Activated naive CD8-positive, alpha-beta T cell treated with anti-CD3 and anti-CD28 coated beads for 36 hours (primary cell): Measurements from ENCODE around the gene FAM50B. TPM values are rescaled to one million over a fixed set of nuclear protein-coding genes. Genes with fewer than 3 reads are reported as not detected.
"Not testable (repeated sequence)": the region's sequence is repeated elsewhere in the genome, so short reads cannot be mapped to it uniquely, and the experiment has no call there.

Experiments
- DNase-seq: peaks from one replicate; pipeline ENCODE4 v3.0.0; 2021
- H3K27ac Mint-ChIP-seq: one replicate; pipeline ENCODE4 v1.8.0; 2022; ENCODE audit warnings: mild to moderate bottlenecking, moderate library complexity, mixed read lengths
- H3K27me3 Mint-ChIP-seq: one replicate; pipeline ENCODE4 v1.8.0; 2022; ENCODE audit warnings: mild to moderate bottlenecking, mixed read lengths
- H3K36me3 Mint-ChIP-seq: one replicate; pipeline ENCODE4 v1.8.0; 2021; ENCODE audit warnings: mild to moderate bottlenecking, mixed read lengths
- H3K4me1 Mint-ChIP-seq: one replicate; pipeline ENCODE4 v1.8.0; 2021; ENCODE audit warnings: mixed read lengths
- H3K4me3 Mint-ChIP-seq: one replicate; pipeline ENCODE4 v1.8.0; 2022; ENCODE audit warnings: mild to moderate bottlenecking, moderate library complexity, mixed read lengths
- H3K9me3 Mint-ChIP-seq: one replicate; pipeline ENCODE4 v1.8.0; 2022; ENCODE audit warnings: mixed read lengths
- total RNA-seq, 2 experiments: library from RNA; stranded (reverse); gene quantifications; one replicate each; pipeline ENCODE4 v1.2.3, GENCODE V29; 2021

The FAM50B gene
- total RNA-seq, 2 experiments from 2014 or later: 8.7 TPM

GRCh38 chr6:3851839-3852238, 2.7 kb downstream of the FAM50B start:
- Mint-ChIP-seq H3K36me3 (peaks cover 21% of the 10 kb centered on the region), H3K27ac (no peak overlapping the region), H3K4me1 (peaks cover 7% of the 10 kb centered on the region), H3K4me3 (no peak overlapping the region), H3K9me3 (no peaks in the 10 kb centered on the region), H3K27me3 (no peaks in the 10 kb centered on the region)
- DNase-seq: no peak

GRCh38 chr6:3852391-3852790, 3.2 kb downstream of the FAM50B start:
- DNase-seq: no peak
- Mint-ChIP-seq H3K4me1 (peaks cover 7% of the 10 kb centered on the region), H3K27me3 (no peaks in the 10 kb centered on the region), H3K27ac (no peak overlapping the region), H3K36me3 (peaks cover 21% of the 10 kb centered on the region), H3K4me3 (no peak overlapping the region), H3K9me3 (no peaks in the 10 kb centered on the region)

- Mint-ChIP-seq H3K27me3 (peaks cover 4% of the 10 kb centered on the region), H3K36me3 (peaks cover 8% of the 10 kb centered on the region), H3K4me3 (no peak overlapping the region), H3K4me1 (peaks cover 1% of the 10 kb centered on the region), H3K9me3 (peaks cover 5% of the 10 kb centered on the region), H3K27ac (no peak overlapping the region)
- DNase-seq: no peak
These were observed 6.7 kb downstream of the FAM50B start for GRCh38 chr6:3855866-3856265.

GRCh38 chr6:3856576-3856975, 7.4 kb downstream of the FAM50B start:
- Mint-ChIP-seq H3K36me3 (peaks cover 4% of the 10 kb centered on the region), H3K9me3 (peaks cover 8% of the 10 kb centered on the region), H3K4me1 (no peaks in the 10 kb centered on the region), H3K27ac (no peak overlapping the region), H3K27me3 (peaks cover 11% of the 10 kb centered on the region), H3K4me3 (no peak overlapping the region)
- no peak for DNase-seq

GRCh38 chr6:3857468-3858456, 8.6 kb downstream of the FAM50B start:
- Mint-ChIP-seq H3K4me1 (no peaks in the 10 kb centered on the region), H3K36me3 (no peaks in the 10 kb centered on the region), H3K27me3 (peaks cover 15% of the 10 kb centered on the region), H3K9me3 (peaks cover 8% of the 10 kb centered on the region), H3K27ac (no peak overlapping the region), H3K4me3 (no peak overlapping the region)
- no peak for DNase-seq

- DNase-seq: no peak
- no peak overlapping the region for H3K4me3 Mint-ChIP-seq
- peaks cover 8% of the 10 kb centered on the region for H3K9me3 Mint-ChIP-seq
- H3K27ac Mint-ChIP-seq: no peak overlapping the region
- no peaks in the 10 kb centered on the region for H3K4me1 Mint-ChIP-seq
- H3K27me3 Mint-ChIP-seq: peaks cover 15% of the 10 kb centered on the region
- no peaks in the 10 kb centered on the region for H3K36me3 Mint-ChIP-seq
These were observed 10.8 kb downstream of the FAM50B start for GRCh38 chr6:3859878-3860552.

- H3K27ac Mint-ChIP-seq: no peak overlapping the region
- DNase-seq: no peak
- H3K9me3 Mint-ChIP-seq: peaks cover 8% of the 10 kb centered on the region
- H3K4me1 Mint-ChIP-seq: no peaks in the 10 kb centered on the region
- no peak overlapping the region for H3K4me3 Mint-ChIP-seq
- H3K27me3 Mint-ChIP-seq: peaks cover 20% of the 10 kb centered on the region
- no peaks in the 10 kb centered on the region for H3K36me3 Mint-ChIP-seq
These were observed 12.3 kb downstream of the FAM50B start for GRCh38 chr6:3861424-3861823.

- H3K4me3 Mint-ChIP-seq: no peak overlapping the region
- no peaks in the 10 kb centered on the region for H3K4me1 Mint-ChIP-seq
- H3K9me3 Mint-ChIP-seq: peaks cover 8% of the 10 kb centered on the region
- no peak overlapping the region for H3K27ac Mint-ChIP-seq
- DNase-seq: no peak
- H3K36me3 Mint-ChIP-seq: no peaks in the 10 kb centered on the region
- peaks cover 20% of the 10 kb centered on the region for H3K27me3 Mint-ChIP-seq
These were observed 12.9 kb downstream of the FAM50B start for GRCh38 chr6:3862038-3862437.

- H3K4me3 Mint-ChIP-seq, H3K27ac Mint-ChIP-seq, DNase-seq, H3K9me3 Mint-ChIP-seq, H3K4me1 Mint-ChIP-seq, H3K36me3 Mint-ChIP-seq: not testable (repeated sequence)
- peaks cover 26% of the 10 kb centered on the region for H3K27me3 Mint-ChIP-seq
These were observed 14.1 kb downstream of the FAM50B start for GRCh38 chr6:3863322-3863721.

GRCh38 chr6:3865463-3865862, 16.3 kb downstream of the FAM50B start:
- no peaks in the 10 kb centered on the region for H3K36me3 Mint-ChIP-seq
- no peak overlapping the region for H3K27ac Mint-ChIP-seq
- H3K4me1 Mint-ChIP-seq: peaks cover 3% of the 10 kb centered on the region
- peaks cover 30% of the 10 kb centered on the region for H3K27me3 Mint-ChIP-seq
- H3K4me3 Mint-ChIP-seq: no peak overlapping the region
- DNase-seq: no peak
- H3K9me3 Mint-ChIP-seq: peaks cover 3% of the 10 kb centered on the region

- H3K9me3 Mint-ChIP-seq: no peaks in the 10 kb centered on the region
- no peaks in the 10 kb centered on the region for H3K36me3 Mint-ChIP-seq
- peaks cover 3% of the 10 kb centered on the region for H3K4me1 Mint-ChIP-seq
- DNase-seq: no peak
- no peak overlapping the region for H3K27ac Mint-ChIP-seq
- peaks cover 21% of the 10 kb centered on the region for H3K27me3 Mint-ChIP-seq
- H3K4me3 Mint-ChIP-seq: no peak overlapping the region
These were observed 18.7 kb downstream of the FAM50B start for GRCh38 chr6:3867641-3868502.

GRCh38 chr6:3868544-3868943, 19.4 kb downstream of the FAM50B start:
- H3K4me3 Mint-ChIP-seq: no peak overlapping the region
- H3K27ac Mint-ChIP-seq: no peak overlapping the region
- no peaks in the 10 kb centered on the region for H3K9me3 Mint-ChIP-seq
- H3K4me1 Mint-ChIP-seq: peaks cover 3% of the 10 kb centered on the region
- DNase-seq: no peak
- peaks cover 21% of the 10 kb centered on the region for H3K27me3 Mint-ChIP-seq
- no peaks in the 10 kb centered on the region for H3K36me3 Mint-ChIP-seq

- no peak overlapping the region for H3K4me3 Mint-ChIP-seq
- peaks cover 3% of the 10 kb centered on the region for H3K4me1 Mint-ChIP-seq
- no peak overlapping the region for H3K27ac Mint-ChIP-seq
- no peak for DNase-seq
- peaks cover 21% of the 10 kb centered on the region for H3K27me3 Mint-ChIP-seq
- no peaks in the 10 kb centered on the region for H3K9me3 Mint-ChIP-seq
- no peaks in the 10 kb centered on the region for H3K36me3 Mint-ChIP-seq
These were observed 20.1 kb downstream of the FAM50B start for GRCh38 chr6:3869284-3869631.

- DNase-seq: no peak
- no peaks in the 10 kb centered on the region for H3K36me3 Mint-ChIP-seq
- H3K4me3 Mint-ChIP-seq: no peak overlapping the region
These were observed 20.7 kb downstream of the FAM50B start for GRCh38 chr6:3869632-3870527.

More at GRCh38 chr6:3869632-3870527, 20.7 kb downstream of the FAM50B start:
- Mint-ChIP-seq H3K9me3 (no peaks in the 10 kb centered on the region), H3K4me1 (peaks cover 3% of the 10 kb centered on the region), H3K27ac (no peak overlapping the region), H3K27me3 (peaks cover 21% of the 10 kb centered on the region)
